BLaER1 (cell line): Measurements from ENCODE around the gene CD40.

Source experiments
- H3K27ac ChIP-seq: shearing (Covaris generic); formaldehyde crosslinking; 2 replicates; pipeline ENCODE4 v1.8.1; 2022
- H3K27me3 ChIP-seq: shearing (Covaris generic); formaldehyde crosslinking; 2 replicates; pipeline ENCODE4 v1.8.1; 2022
- H3K36me3 ChIP-seq: shearing (Covaris generic); formaldehyde crosslinking; 2 replicates; pipeline ENCODE4 v1.8.1; 2022
- H3K4me1 ChIP-seq: shearing (Covaris generic); formaldehyde crosslinking; 2 replicates; pipeline ENCODE4 v1.8.1; 2022
- H3K4me2 ChIP-seq: shearing (Covaris generic); formaldehyde crosslinking; 2 replicates; pipeline ENCODE4 v1.8.1; 2022
- H3K4me3 ChIP-seq: shearing (Covaris generic); formaldehyde crosslinking; 2 replicates; pipeline ENCODE4 v1.8.1; 2022
- H3K9ac ChIP-seq: shearing (Covaris generic); formaldehyde crosslinking; 2 replicates; pipeline ENCODE4 v1.8.1; 2022
- H3K9me3 ChIP-seq: shearing (Covaris generic); formaldehyde crosslinking; 2 replicates; pipeline ENCODE4 v1.8.1; 2022
- H4K20me1 ChIP-seq: shearing (Covaris generic); formaldehyde crosslinking; 2 replicates; pipeline ENCODE4 v1.8.1; 2022
- Cebpa-rat ChIP-seq: shearing (Covaris generic); IDR thresholded peaks from 2 replicates; pipeline ENCODE4 v1.8.1; 2022

CD40 gene

GRCh38 chr20:46111028-46111835 lies 6.9 kb upstream of the CD40 start:
- no peak overlapping the region for H3K4me3 ChIP-seq
- peak overlapping the region; percentile 10; the same call in 1 of the 2 replicates for H3K4me2 ChIP-seq
- no peak overlapping the region for H3K9ac ChIP-seq
- no peaks in the 10 kb centered on the region for H3K36me3 ChIP-seq
- H3K27me3 ChIP-seq = no peaks in the 10 kb centered on the region
- no peaks in the 10 kb centered on the region for H4K20me1 ChIP-seq
- TF ChIP-seq Cebpa-rat = no peak
- H3K4me1 ChIP-seq = peaks cover 6% of the 10 kb centered on the region
- no peak overlapping the region for H3K27ac ChIP-seq
- H3K9me3 ChIP-seq = no peaks in the 10 kb centered on the region

- Histone ChIP-seq H3K9me3 (no peaks in the 10 kb centered on the region), H3K27ac (no peak overlapping the region), H3K4me1 (peaks cover 6% of the 10 kb centered on the region), H3K27me3 (no peaks in the 10 kb centered on the region), H3K9ac (no peak overlapping the region), H3K36me3 (no peaks in the 10 kb centered on the region), H3K4me2 (0 out of 2 replicates have a peak overlapping the region, but pooled peaks have one; percentile 1), H4K20me1 (no peaks in the 10 kb centered on the region), H3K4me3 (no peak overlapping the region)
- TF ChIP-seq Cebpa-rat = no peak
Measured at GRCh38 chr20:46111836-46112212, 6.3 kb upstream of the CD40 start.

GRCh38 chr20:46112430-46113112 lies 5.5 kb upstream of the CD40 start:
- Histone ChIP-seq H4K20me1 (no peaks in the 10 kb centered on the region), H3K4me2 (no peak overlapping the region), H3K9me3 (no peaks in the 10 kb centered on the region), H3K27me3 (no peaks in the 10 kb centered on the region), H3K36me3 (no peaks in the 10 kb centered on the region), H3K4me3 (no peak overlapping the region), H3K4me1 (peaks cover 13% of the 10 kb centered on the region), H3K9ac (no peak overlapping the region), H3K27ac (no peak overlapping the region)
- TF ChIP-seq Cebpa-rat = no peak

GRCh38 chr20:46113113-46113470 lies 5.0 kb upstream of the CD40 start:
- Histone ChIP-seq H4K20me1 (no peaks in the 10 kb centered on the region), H3K9ac (no peak overlapping the region), H3K4me1 (peaks cover 17% of the 10 kb centered on the region), H3K36me3 (no peaks in the 10 kb centered on the region), H3K4me3 (no peak overlapping the region), H3K4me2 (no peak overlapping the region), H3K27ac (no peak overlapping the region), H3K27me3 (no peaks in the 10 kb centered on the region), H3K9me3 (no peaks in the 10 kb centered on the region)
- no peak for TF ChIP-seq Cebpa-rat

- Histone ChIP-seq H3K4me2 (no peak overlapping the region), H3K9me3 (no peaks in the 10 kb centered on the region), H3K4me3 (no peak overlapping the region), H3K27ac (no peak overlapping the region), H3K36me3 (no peaks in the 10 kb centered on the region), H3K4me1 (peaks cover 30% of the 10 kb centered on the region), H4K20me1 (peaks cover 9% of the 10 kb centered on the region), H3K9ac (no peak overlapping the region), H3K27me3 (no peaks in the 10 kb centered on the region)
- no peak for TF ChIP-seq Cebpa-rat
Measured at GRCh38 chr20:46114449-46114848, 3.7 kb upstream of the CD40 start.

- no peak for TF ChIP-seq Cebpa-rat
- peak overlapping the region; percentile 71 for H3K4me3 ChIP-seq
Measured at GRCh38 chr20:46118481-46119020, 437 bp downstream of the CD40 start.

GRCh38 chr20:46119028-46119546 lies 973 bp downstream of the CD40 start:
- H3K4me3 ChIP-seq = peak overlapping the region; percentile 71
- H3K4me1 ChIP-seq = peaks cover 56% of the 10 kb centered on the region
- no peaks in the 10 kb centered on the region for H3K9me3 ChIP-seq
- H3K27me3 ChIP-seq = no peaks in the 10 kb centered on the region
- H3K4me2 ChIP-seq = peak overlapping the region; percentile 95
- peak overlapping the region; percentile 71 for H3K9ac ChIP-seq
- H3K27ac ChIP-seq = peak overlapping the region; percentile 65
- no peak for TF ChIP-seq Cebpa-rat
- H4K20me1 ChIP-seq = peaks cover 52% of the 10 kb centered on the region
- H3K36me3 ChIP-seq = peaks cover 25% of the 10 kb centered on the region

More at GRCh38 chr20:46118481-46119020, 437 bp downstream of the CD40 start:
- H3K4me1 ChIP-seq = peaks cover 51% of the 10 kb centered on the region
- peak overlapping the region; percentile 95 for H3K4me2 ChIP-seq
- H3K27me3 ChIP-seq = no peaks in the 10 kb centered on the region
- H3K27ac ChIP-seq = peak overlapping the region; percentile 65
- H4K20me1 ChIP-seq = peaks cover 50% of the 10 kb centered on the region
- no peaks in the 10 kb centered on the region for H3K9me3 ChIP-seq
- peaks cover 20% of the 10 kb centered on the region for H3K36me3 ChIP-seq
- peak overlapping the region; percentile 71 for H3K9ac ChIP-seq

- H3K27me3 ChIP-seq = no peaks in the 10 kb centered on the region
- peak overlapping the region; percentile 71; the same call in 1 of the 2 replicates for H3K4me3 ChIP-seq
- peaks cover 52% of the 10 kb centered on the region for H4K20me1 ChIP-seq
- H3K4me1 ChIP-seq = peaks cover 56% of the 10 kb centered on the region
- H3K9ac ChIP-seq = peak overlapping the region; percentile 71; the same call in 1 of the 2 replicates
- H3K27ac ChIP-seq = peak overlapping the region; percentile 65; the same call in 1 of the 2 replicates
- peaks cover 28% of the 10 kb centered on the region for H3K36me3 ChIP-seq
- no peaks in the 10 kb centered on the region for H3K9me3 ChIP-seq
- H3K4me2 ChIP-seq = peak overlapping the region; percentile 95
- no peak for TF ChIP-seq Cebpa-rat
Measured at GRCh38 chr20:46119547-46119946, 1.4 kb downstream of the CD40 start.

GRCh38 chr20:46120136-46120535 lies 2.0 kb downstream of the CD40 start:
- Histone ChIP-seq H3K36me3 (peaks cover 31% of the 10 kb centered on the region), H4K20me1 (peaks cover 52% of the 10 kb centered on the region), H3K27ac (no peak overlapping the region), H3K4me2 (peak overlapping the region; percentile 95), H3K27me3 (no peaks in the 10 kb centered on the region), H3K4me3 (no peak overlapping the region), H3K4me1 (peaks cover 56% of the 10 kb centered on the region), H3K9me3 (no peaks in the 10 kb centered on the region), H3K9ac (no peak overlapping the region)
- no peak for TF ChIP-seq Cebpa-rat
